H1 (cell line): ENCODE results near the gene GPD1L. TPM values are rescaled to one million over a fixed set of nuclear protein-coding genes. Genes with fewer than 3 reads are reported as not detected.

ENCODE experiments used
- ASH2L ChIP-seq: fragments of 200-600, 300-600 bp; sonication (generic); IDR thresholded peaks from one replicate; pipeline ENCODE4 v1.7.1; 2017; ENCODE audit warnings: low read length
- CEBPB ChIP-seq: IDR thresholded peaks from 2 replicates; pipeline ENCODE4 v1.6.1; 2012; ENCODE audit warnings: low read depth, low read length
- JUND ChIP-seq: IDR thresholded peaks from 2 replicates; pipeline ENCODE4 v1.6.1; 2011; ENCODE audit warnings: mild to moderate bottlenecking, improper control_type of control experiment, low read length
- KDM1A ChIP-seq: fragments of 200-600, 300-600 bp; sonication (generic); IDR thresholded peaks from 2 replicates; pipeline ENCODE4 v1.7.1; 2016; ENCODE audit warnings: mild to moderate bottlenecking, low read length, borderline replicate concordance
- TBP ChIP-seq: IDR thresholded peaks from 2 replicates; pipeline ENCODE4 v1.6.1; 2011; ENCODE audit warnings: low read depth, low read length, improper control_type of control experiment
- ZNF274 ChIP-seq: IDR thresholded peaks from 2 replicates; pipeline ENCODE4 v1.7.0; 2012; ENCODE audit warnings: low read length, borderline replicate concordance; ENCODE audit errors: extremely low read depth
- polyA plus RNA-seq, 7 experiments: library from polyadenylated mRNA; depleted of rRNA in 3 of 7; stranded (reverse) in 5 of 7; unstranded in 2 of 7; fragments of >200 nt in 5 of 7; fragments of 200-250 nt in 2 of 7; gene quantifications; 1 replicate in 5 of 7; 2 replicates in 1 of 7; 4 replicates in 1 of 7; pipeline versions ENCODE4 v1.2.1 to v1.2.3, GENCODE V29; 2011 to 2013; ENCODE audit warnings: missing spikeins in 2 of 7, mixed read lengths in 2 of 7
- total RNA-seq: library from RNA; stranded (reverse); fragmentation: NEBNext Ultra II Directional; extraction: Animal tissue kit (Norgen Biotek cat#: 25700); gene quantifications from 2 replicates; pipeline ENCODE4 v1.2.1, GENCODE V29; 2021
- TF ChIP-seq, protein P1 (sequence below), 3 experiments: IDR thresholded peaks; 1 replicate in 2 of 3; 2 replicates in 1 of 3; pipeline versions ENCODE4 v1.5.1 to v1.6.1; 2011; ENCODE audit warnings: low read length in 3 of 3, mild to moderate bottlenecking in 3 of 3, inconsistent platforms in 2 of 3, low read depth in 1 of 3, moderate library complexity in 1 of 3; ENCODE audit not compliant: insufficient read depth in 1 of 3; ENCODE audit errors: control extremely low read depth in 1 of 3
- TF ChIP-seq, protein P2 (sequence below): fragments of 300-600 bp; sonication (generic); IDR thresholded peaks from 2 replicates; pipeline ENCODE4 v1.7.1; 2012; ENCODE audit warnings: low read length, moderate library complexity, mild to moderate bottlenecking, inconsistent platforms; ENCODE audit not compliant: insufficient replicate concordance

GPD1L gene
- total and polyA plus RNA-seq, 2 of the 8 experiments (the other 6 are each of a cell fraction or from before 2014, with no cell fraction given): 2.4 to 8.4 TPM

DNA sequence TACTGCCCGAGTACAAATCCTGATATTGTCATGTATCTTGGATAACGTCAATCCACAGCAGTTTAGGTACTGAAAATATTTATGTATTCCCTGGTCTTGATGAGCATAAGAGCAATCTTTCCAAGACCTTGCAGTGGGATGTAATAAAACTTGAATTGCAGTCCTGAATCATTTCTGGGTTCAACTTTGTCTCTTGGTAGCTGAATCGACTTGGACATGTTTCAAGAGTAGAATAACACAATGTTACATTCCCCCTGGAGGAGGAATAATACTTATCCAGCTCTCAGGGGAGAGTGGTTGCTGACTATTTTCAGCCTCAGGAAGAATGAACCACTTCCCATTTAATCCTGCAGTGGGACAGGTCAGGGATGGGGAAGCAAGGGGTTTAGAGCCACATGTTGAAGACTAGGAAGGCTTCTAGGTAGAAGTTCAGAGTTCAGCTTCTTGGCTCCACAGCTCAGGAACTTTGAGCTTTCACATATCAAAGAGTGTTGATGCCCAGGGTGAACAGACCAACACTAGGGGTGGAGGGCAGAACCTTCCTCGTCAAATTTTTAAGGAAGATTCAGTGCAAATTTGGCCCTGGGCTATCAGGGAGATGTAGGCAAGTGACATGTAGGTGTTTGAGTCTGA lies 43.4 kb upstream of the GPD1L start (continued):
- TF ChIP-seq, protein P1, sequence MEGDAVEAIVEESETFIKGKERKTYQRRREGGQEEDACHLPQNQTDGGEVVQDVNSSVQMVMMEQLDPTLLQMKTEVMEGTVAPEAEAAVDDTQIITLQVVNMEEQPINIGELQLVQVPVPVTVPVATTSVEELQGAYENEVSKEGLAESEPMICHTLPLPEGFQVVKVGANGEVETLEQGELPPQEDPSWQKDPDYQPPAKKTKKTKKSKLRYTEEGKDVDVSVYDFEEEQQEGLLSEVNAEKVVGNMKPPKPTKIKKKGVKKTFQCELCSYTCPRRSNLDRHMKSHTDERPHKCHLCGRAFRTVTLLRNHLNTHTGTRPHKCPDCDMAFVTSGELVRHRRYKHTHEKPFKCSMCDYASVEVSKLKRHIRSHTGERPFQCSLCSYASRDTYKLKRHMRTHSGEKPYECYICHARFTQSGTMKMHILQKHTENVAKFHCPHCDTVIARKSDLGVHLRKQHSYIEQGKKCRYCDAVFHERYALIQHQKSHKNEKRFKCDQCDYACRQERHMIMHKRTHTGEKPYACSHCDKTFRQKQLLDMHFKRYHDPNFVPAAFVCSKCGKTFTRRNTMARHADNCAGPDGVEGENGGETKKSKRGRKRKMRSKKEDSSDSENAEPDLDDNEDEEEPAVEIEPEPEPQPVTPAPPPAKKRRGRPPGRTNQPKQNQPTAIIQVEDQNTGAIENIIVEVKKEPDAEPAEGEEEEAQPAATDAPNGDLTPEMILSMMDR (IDR thresholded peaks at IDR 0.05; ENCODE audit: control extremely low read depth in 1 of 3, insufficient read depth in 1 of 3, low read depth in 1 of 3, low read length in 3 of 3): no peak
- TF ChIP-seq, protein P2, sequence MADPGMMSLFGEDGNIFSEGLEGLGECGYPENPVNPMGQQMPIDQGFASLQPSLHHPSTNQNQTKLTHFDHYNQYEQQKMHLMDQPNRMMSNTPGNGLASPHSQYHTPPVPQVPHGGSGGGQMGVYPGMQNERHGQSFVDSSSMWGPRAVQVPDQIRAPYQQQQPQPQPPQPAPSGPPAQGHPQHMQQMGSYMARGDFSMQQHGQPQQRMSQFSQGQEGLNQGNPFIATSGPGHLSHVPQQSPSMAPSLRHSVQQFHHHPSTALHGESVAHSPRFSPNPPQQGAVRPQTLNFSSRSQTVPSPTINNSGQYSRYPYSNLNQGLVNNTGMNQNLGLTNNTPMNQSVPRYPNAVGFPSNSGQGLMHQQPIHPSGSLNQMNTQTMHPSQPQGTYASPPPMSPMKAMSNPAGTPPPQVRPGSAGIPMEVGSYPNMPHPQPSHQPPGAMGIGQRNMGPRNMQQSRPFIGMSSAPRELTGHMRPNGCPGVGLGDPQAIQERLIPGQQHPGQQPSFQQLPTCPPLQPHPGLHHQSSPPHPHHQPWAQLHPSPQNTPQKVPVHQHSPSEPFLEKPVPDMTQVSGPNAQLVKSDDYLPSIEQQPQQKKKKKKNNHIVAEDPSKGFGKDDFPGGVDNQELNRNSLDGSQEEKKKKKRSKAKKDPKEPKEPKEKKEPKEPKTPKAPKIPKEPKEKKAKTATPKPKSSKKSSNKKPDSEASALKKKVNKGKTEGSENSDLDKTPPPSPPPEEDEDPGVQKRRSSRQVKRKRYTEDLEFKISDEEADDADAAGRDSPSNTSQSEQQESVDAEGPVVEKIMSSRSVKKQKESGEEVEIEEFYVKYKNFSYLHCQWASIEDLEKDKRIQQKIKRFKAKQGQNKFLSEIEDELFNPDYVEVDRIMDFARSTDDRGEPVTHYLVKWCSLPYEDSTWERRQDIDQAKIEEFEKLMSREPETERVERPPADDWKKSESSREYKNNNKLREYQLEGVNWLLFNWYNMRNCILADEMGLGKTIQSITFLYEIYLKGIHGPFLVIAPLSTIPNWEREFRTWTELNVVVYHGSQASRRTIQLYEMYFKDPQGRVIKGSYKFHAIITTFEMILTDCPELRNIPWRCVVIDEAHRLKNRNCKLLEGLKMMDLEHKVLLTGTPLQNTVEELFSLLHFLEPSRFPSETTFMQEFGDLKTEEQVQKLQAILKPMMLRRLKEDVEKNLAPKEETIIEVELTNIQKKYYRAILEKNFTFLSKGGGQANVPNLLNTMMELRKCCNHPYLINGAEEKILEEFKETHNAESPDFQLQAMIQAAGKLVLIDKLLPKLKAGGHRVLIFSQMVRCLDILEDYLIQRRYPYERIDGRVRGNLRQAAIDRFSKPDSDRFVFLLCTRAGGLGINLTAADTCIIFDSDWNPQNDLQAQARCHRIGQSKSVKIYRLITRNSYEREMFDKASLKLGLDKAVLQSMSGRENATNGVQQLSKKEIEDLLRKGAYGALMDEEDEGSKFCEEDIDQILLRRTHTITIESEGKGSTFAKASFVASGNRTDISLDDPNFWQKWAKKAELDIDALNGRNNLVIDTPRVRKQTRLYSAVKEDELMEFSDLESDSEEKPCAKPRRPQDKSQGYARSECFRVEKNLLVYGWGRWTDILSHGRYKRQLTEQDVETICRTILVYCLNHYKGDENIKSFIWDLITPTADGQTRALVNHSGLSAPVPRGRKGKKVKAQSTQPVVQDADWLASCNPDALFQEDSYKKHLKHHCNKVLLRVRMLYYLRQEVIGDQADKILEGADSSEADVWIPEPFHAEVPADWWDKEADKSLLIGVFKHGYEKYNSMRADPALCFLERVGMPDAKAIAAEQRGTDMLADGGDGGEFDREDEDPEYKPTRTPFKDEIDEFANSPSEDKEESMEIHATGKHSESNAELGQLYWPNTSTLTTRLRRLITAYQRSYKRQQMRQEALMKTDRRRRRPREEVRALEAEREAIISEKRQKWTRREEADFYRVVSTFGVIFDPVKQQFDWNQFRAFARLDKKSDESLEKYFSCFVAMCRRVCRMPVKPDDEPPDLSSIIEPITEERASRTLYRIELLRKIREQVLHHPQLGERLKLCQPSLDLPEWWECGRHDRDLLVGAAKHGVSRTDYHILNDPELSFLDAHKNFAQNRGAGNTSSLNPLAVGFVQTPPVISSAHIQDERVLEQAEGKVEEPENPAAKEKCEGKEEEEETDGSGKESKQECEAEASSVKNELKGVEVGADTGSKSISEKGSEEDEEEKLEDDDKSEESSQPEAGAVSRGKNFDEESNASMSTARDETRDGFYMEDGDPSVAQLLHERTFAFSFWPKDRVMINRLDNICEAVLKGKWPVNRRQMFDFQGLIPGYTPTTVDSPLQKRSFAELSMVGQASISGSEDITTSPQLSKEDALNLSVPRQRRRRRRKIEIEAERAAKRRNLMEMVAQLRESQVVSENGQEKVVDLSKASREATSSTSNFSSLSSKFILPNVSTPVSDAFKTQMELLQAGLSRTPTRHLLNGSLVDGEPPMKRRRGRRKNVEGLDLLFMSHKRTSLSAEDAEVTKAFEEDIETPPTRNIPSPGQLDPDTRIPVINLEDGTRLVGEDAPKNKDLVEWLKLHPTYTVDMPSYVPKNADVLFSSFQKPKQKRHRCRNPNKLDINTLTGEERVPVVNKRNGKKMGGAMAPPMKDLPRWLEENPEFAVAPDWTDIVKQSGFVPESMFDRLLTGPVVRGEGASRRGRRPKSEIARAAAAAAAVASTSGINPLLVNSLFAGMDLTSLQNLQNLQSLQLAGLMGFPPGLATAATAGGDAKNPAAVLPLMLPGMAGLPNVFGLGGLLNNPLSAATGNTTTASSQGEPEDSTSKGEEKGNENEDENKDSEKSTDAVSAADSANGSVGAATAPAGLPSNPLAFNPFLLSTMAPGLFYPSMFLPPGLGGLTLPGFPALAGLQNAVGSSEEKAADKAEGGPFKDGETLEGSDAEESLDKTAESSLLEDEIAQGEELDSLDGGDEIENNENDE: no peak
- TF ChIP-seq ZNF274 (no peak), KDM1A (no peak), TBP (no peak), ASH2L (no peak), JUND (no peak), CEBPB (no peak)
